Mucosa of gallbladder (tissue), 1 donor: ENCODE measurements around the gene PROK1. TPM values are rescaled to one million over a fixed set of nuclear protein-coding genes. Genes with fewer than 3 reads are reported as not detected.

Experiments used
- total RNA-seq: library from RNA; stranded (reverse); gene quantifications from one replicate; pipeline ENCODE4 v1.2.1, GENCODE V29; 2021
- donor health status: DM: no; HTN: no; CAD: no.

PROK1 gene
- total RNA-seq, 1 donor from 2014 or later: 0.40 TPM

Other genes starting within 250 kb of the PROK1 start
- 25.5 TPM for gene KCNC4, start 240.8 kb upstream of the PROK1 start, total RNA-seq
- 23.8 TPM for gene RBM15, start 111.8 kb upstream of the PROK1 start, total RNA-seq
- 52.3 TPM for gene SLC16A4, start 60.1 kb upstream of the PROK1 start, total RNA-seq
- gene LAMTOR5, start 43.5 kb upstream of the PROK1 start, total RNA-seq: 159 TPM
- gene KCNA10, start 68.0 kb downstream of the PROK1 start, total RNA-seq: not detected
- 1.8 TPM for gene KCNA2, start 155.2 kb downstream of the PROK1 start, total RNA-seq
- gene KCNA3, start 223.8 kb downstream of the PROK1 start, total RNA-seq: 3.5 TPM